GM08714 (cell line): Measurements from ENCODE around the gene PXMP2.
A peak's percentile ranks its signal among the peaks of the same experiment; 100 is the strongest.
"Not testable (repeated sequence)": the region's sequence is repeated elsewhere in the genome, so short reads cannot be mapped to it uniquely, and the experiment has no call there.

Experiments used
- H3K4me3 ChIP-seq: fragments of 200-500 bp; sonication (Bioruptor generic); 2 replicates; pipeline ENCODE4 v1.5.1; 2014; ENCODE audit warnings: mild to moderate bottlenecking, low read length, inconsistent platforms
- ZNF274 ChIP-seq: IDR thresholded peaks from 2 replicates; pipeline ENCODE4 v1.6.1; 2012; ENCODE audit warnings: mild to moderate bottlenecking, low read depth, low read length

PXMP2 gene

GRCh38 chr12:132668191-132669088 is 18.9 kb upstream of the PXMP2 start:
- no peak for TF ChIP-seq ZNF274
- H3K4me3 ChIP-seq, result no peak overlapping the region

- no peak overlapping the region for H3K4me3 ChIP-seq
- TF ChIP-seq ZNF274, result no peak
These were observed 18.1 kb upstream of the PXMP2 start for GRCh38 chr12:132669166-132669879.

GRCh38 chr12:132672116-132672515 is 15.3 kb upstream of the PXMP2 start:
- no peak overlapping the region for H3K4me3 ChIP-seq
- TF ChIP-seq ZNF274, result no peak

- H3K4me3 ChIP-seq, result no peak overlapping the region
- no peak for TF ChIP-seq ZNF274
These were observed 14.7 kb upstream of the PXMP2 start for GRCh38 chr12:132672678-132673077.

- TF ChIP-seq ZNF274, result no peak
- no peak overlapping the region for H3K4me3 ChIP-seq
These were observed 13.9 kb upstream of the PXMP2 start for GRCh38 chr12:132673288-132674179.

- no peak overlapping the region for H3K4me3 ChIP-seq
- no peak for TF ChIP-seq ZNF274
These were observed 12.8 kb upstream of the PXMP2 start for GRCh38 chr12:132674561-132674960.

GRCh38 chr12:132675757-132676432 is 11.5 kb upstream of the PXMP2 start:
- no peak overlapping the region for H3K4me3 ChIP-seq
- no peak for TF ChIP-seq ZNF274

- no peak for TF ChIP-seq ZNF274
- no peak overlapping the region for H3K4me3 ChIP-seq
These were observed 9.9 kb upstream of the PXMP2 start for GRCh38 chr12:132677492-132677891.

- no peak overlapping the region for H3K4me3 ChIP-seq
These were observed 2.0 kb upstream of the PXMP2 start for GRCh38 chr12:132685400-132685799.

GRCh38 chr12:132686825-132687210 is 569 bp upstream of the PXMP2 start:
- peak overlapping the region; percentile 72 for H3K4me3 ChIP-seq
- TF ChIP-seq ZNF274, result no peak

More at GRCh38 chr12:132685400-132685799, 2.0 kb upstream of the PXMP2 start:
- no peak for TF ChIP-seq ZNF274

- TF ChIP-seq ZNF274, result no peak
- no peak overlapping the region; the same call in 1 of the 2 replicates for H3K4me3 ChIP-seq
These were observed 1.8 kb downstream of the PXMP2 start for GRCh38 chr12:132689227-132689626.

- no peak for TF ChIP-seq ZNF274
- no peak overlapping the region for H3K4me3 ChIP-seq
These were observed 2.7 kb downstream of the PXMP2 start for GRCh38 chr12:132690112-132690511.

- not testable (repeated sequence) for H3K4me3 ChIP-seq
These were observed 4.6 kb downstream of the PXMP2 start for GRCh38 chr12:132692030-132692429.

GRCh38 chr12:132694888-132695287 is 7.5 kb downstream of the PXMP2 start:
- H3K4me3 ChIP-seq, result not testable (repeated sequence)

- TF ChIP-seq ZNF274, result no peak
- H3K4me3 ChIP-seq, result no peak overlapping the region
These were observed 8.0 kb downstream of the PXMP2 start for GRCh38 chr12:132695431-132695830.
